Neural cell (in vitro differentiated cells): ENCODE results near the gene COL19A1. TPM values are rescaled to one million over a fixed set of nuclear protein-coding genes. Genes with fewer than 3 reads are reported as not detected.

Source experiments
- H2AFZ ChIP-seq: fragments of 200-600, 300-800 bp; sonication (generic), shearing (Covaris generic); 2 replicates; pipeline ENCODE4 v1.6.0; 2014; ENCODE audit warnings: low read depth, mild to moderate bottlenecking, antibody characterized with exemption, low read length, moderate library complexity
- H3F3A ChIP-seq: fragments of 200-600 bp; shearing (Covaris generic); 2 replicates; pipeline ENCODE4 v1.6.1; 2016; ENCODE audit warnings: mild to moderate bottlenecking, moderate library complexity, mixed read lengths, antibody characterized with exemption, low read length; ENCODE audit not compliant: insufficient read depth, poor library complexity, severe bottlenecking
- H3K27ac ChIP-seq: fragments of 200-600, 300-800 bp; sonication (generic), shearing (Covaris generic); 2 replicates; pipeline ENCODE4 v1.5.1; 2014; ENCODE audit warnings: mild to moderate bottlenecking, low read length, moderate library complexity
- H3K27me3 ChIP-seq: fragments of 300-800, 200-600 bp; sonication (generic), shearing (Covaris generic); 2 replicates; pipeline ENCODE4 v1.6.0; 2014; ENCODE audit warnings: mild to moderate bottlenecking, low read depth, low read length, moderate library complexity; ENCODE audit not compliant: insufficient read depth
- H3K36me3 ChIP-seq: fragments of 300-800, 200-600 bp; sonication (generic), shearing (Covaris generic); 2 replicates; pipeline ENCODE4 v1.5.1; 2014; ENCODE audit warnings: mild to moderate bottlenecking, antibody characterized with exemption, low read length, moderate library complexity; ENCODE audit not compliant: insufficient read depth
- H3K4me2 ChIP-seq: fragments of 300-800, 200-600 bp; sonication (generic), shearing (Covaris generic); 2 replicates; pipeline ENCODE4 v1.6.0; 2014; ENCODE audit warnings: mild to moderate bottlenecking, low read length
- H3K4me3 ChIP-seq: fragments of 300-800, 200-600 bp; sonication (generic), shearing (Covaris generic); 2 replicates; pipeline ENCODE4 v1.5.1; 2014; ENCODE audit warnings: mild to moderate bottlenecking, low read length, moderate library complexity
- H3K79me2 ChIP-seq: fragments of 200-600 bp; shearing (Covaris generic); replicated peaks from 2 replicates; pipeline ENCODE4 v1.6.0; 2014; ENCODE audit warnings: mild to moderate bottlenecking, low read length, moderate library complexity; ENCODE audit not compliant: insufficient read depth
- H3K9ac ChIP-seq: fragments of 300-800, 200-600 bp; sonication (generic), shearing (Covaris generic); 2 replicates; pipeline ENCODE4 v1.6.1; 2016; ENCODE audit warnings: mild to moderate bottlenecking, low read length, mixed read lengths
- H3K9me2 ChIP-seq: fragments of 200-600 bp; shearing (Covaris generic); 2 replicates; pipeline ENCODE4 v1.6.1; 2016; ENCODE audit warnings: mild to moderate bottlenecking, low read length, mixed read lengths; ENCODE audit not compliant: insufficient read depth
- H3K9me3 ChIP-seq: fragments of 200-600, 300-800 bp; sonication (generic), shearing (Covaris generic); 2 replicates; pipeline ENCODE4 v1.6.1; 2016; ENCODE audit warnings: mild to moderate bottlenecking, mixed run types, low read length, moderate library complexity, mixed read lengths
- H4K20me1 ChIP-seq: fragments of 200-600 bp; shearing (Covaris generic); 2 replicates; pipeline ENCODE4 v1.6.1; 2016; ENCODE audit warnings: mild to moderate bottlenecking, mixed run types; ENCODE audit not compliant: insufficient read depth
- EP300 ChIP-seq: fragments of 450-650 bp; conservative IDR thresholded peaks from 2 replicates; pipeline ENCODE4 v1.6.1; 2014; ENCODE audit warnings: antibody characterized with exemption, mild to moderate bottlenecking, moderate library complexity; ENCODE audit not compliant: poor library complexity, severe bottlenecking
- MXI1 ChIP-seq: fragments of 450-650 bp; conservative IDR thresholded peaks from 2 replicates; pipeline ENCODE4 v1.6.1; 2014; ENCODE audit warnings: antibody characterized with exemption, mild to moderate bottlenecking; ENCODE audit not compliant: poor library complexity, severe bottlenecking
- RAD21 ChIP-seq: fragments of 450-650 bp; conservative IDR thresholded peaks from 2 replicates; pipeline ENCODE4 v1.6.1; 2014; ENCODE audit warnings: antibody characterized with exemption, mild to moderate bottlenecking, moderate library complexity
- REST ChIP-seq: IDR thresholded peaks from 2 replicates; pipeline ENCODE4 v1.6.1; 2012; ENCODE audit warnings: borderline replicate concordance
- SMC3 ChIP-seq: fragments of 450-650 bp; conservative IDR thresholded peaks from 2 replicates; pipeline ENCODE4 v1.6.1; 2014; ENCODE audit warnings: antibody characterized with exemption, mild to moderate bottlenecking, moderate library complexity; ENCODE audit not compliant: poor library complexity
- polyA plus RNA-seq: library from polyadenylated mRNA; depleted of rRNA; stranded (reverse); fragments of >200 nt; gene quantifications from 2 replicates; pipeline ENCODE4 v1.2.3, GENCODE V29; 2014
- small RNA-seq, 3 experiments: library from RNA; depleted of rRNA; stranded (forward); fragments of <200 nt; gene quantifications; one replicate each; pipeline ENCODE3, GENCODE V24; 2012

The COL19A1 gene
- polyA plus RNA-seq, 1 donor from 2014 or later = 0.24 TPM

GRCh38 chr6:70257768-70258273, 391.5 kb downstream of the COL19A1 start:
- Histone ChIP-seq H3K27me3 (no peaks in the 10 kb centered on the region), H3K9ac (no peak overlapping the region), H4K20me1 (no peaks in the 10 kb centered on the region), H3K4me3 (no peak overlapping the region), H3K4me2 (no peak overlapping the region), H3K36me3 (no peaks in the 10 kb centered on the region), H3F3A (no peaks in the 10 kb centered on the region), H3K9me2 (no peaks in the 10 kb centered on the region), H3K79me2 (no peaks in the 10 kb centered on the region), H3K9me3 (no peaks in the 10 kb centered on the region), H2AFZ (no peak overlapping the region), H3K27ac (no peak overlapping the region)
- TF ChIP-seq REST (no peak), SMC3 (no peak), RAD21 (no peak), EP300 (no peak)

DNA sequence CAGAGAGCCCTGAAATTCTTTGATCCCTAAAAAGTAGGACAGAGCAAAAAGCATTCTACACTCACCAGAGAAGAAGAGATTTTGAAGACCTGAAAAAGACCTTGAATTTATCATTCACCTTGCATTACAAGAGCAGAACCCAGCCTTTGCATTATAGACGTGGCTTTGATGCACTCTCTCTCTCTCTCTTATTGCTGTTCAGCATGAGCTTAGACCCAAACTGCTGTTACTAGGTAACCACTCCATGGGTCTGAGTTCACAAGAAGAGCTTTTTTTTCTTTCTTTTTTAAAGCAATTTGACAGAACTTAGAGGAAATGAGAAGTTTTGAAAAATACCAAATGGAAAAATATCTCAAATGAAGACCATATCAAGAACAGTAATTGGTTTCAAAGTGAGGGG, 392.1 kb downstream of the COL19A1 start:
- no peaks in the 10 kb centered on the region for H3K9me2 ChIP-seq
- no peak overlapping the region for H3K27ac ChIP-seq
- H3K36me3 ChIP-seq = no peaks in the 10 kb centered on the region
- no peaks in the 10 kb centered on the region for H3K9me3 ChIP-seq
- H3K4me3 ChIP-seq = no peak overlapping the region
- no peaks in the 10 kb centered on the region for H4K20me1 ChIP-seq
- H3K27me3 ChIP-seq = no peaks in the 10 kb centered on the region
- H3F3A ChIP-seq = no peaks in the 10 kb centered on the region
- no peak overlapping the region for H2AFZ ChIP-seq
- TF ChIP-seq REST (peak; percentile 16), MXI1 (no peak)
- H3K9ac ChIP-seq = no peak overlapping the region
- H3K4me2 ChIP-seq = no peak overlapping the region
- H3K79me2 ChIP-seq = no peaks in the 10 kb centered on the region

Small RNAs within 50 kb of the gene (small RNA-seq; reads per million reads assigned to genes)
- 0 reads per million in 3 experiments for gene RPL37P15

Other genes starting within 250 kb of the COL19A1 start
- gene LMBRD1, start 69.5 kb upstream of the COL19A1 start, polyA plus RNA-seq = 84.2 and 85.9 TPM in 2 replicates